Measurements from ENCODE around the gene ZSCAN12. TPM values are rescaled to one million over a fixed set of nuclear protein-coding genes. Genes with fewer than 3 reads are reported as not detected.

The ZSCAN12 gene
- polyA plus RNA-seq, 1 donor from 2014 or later, result 20.3 TPM

DNA sequence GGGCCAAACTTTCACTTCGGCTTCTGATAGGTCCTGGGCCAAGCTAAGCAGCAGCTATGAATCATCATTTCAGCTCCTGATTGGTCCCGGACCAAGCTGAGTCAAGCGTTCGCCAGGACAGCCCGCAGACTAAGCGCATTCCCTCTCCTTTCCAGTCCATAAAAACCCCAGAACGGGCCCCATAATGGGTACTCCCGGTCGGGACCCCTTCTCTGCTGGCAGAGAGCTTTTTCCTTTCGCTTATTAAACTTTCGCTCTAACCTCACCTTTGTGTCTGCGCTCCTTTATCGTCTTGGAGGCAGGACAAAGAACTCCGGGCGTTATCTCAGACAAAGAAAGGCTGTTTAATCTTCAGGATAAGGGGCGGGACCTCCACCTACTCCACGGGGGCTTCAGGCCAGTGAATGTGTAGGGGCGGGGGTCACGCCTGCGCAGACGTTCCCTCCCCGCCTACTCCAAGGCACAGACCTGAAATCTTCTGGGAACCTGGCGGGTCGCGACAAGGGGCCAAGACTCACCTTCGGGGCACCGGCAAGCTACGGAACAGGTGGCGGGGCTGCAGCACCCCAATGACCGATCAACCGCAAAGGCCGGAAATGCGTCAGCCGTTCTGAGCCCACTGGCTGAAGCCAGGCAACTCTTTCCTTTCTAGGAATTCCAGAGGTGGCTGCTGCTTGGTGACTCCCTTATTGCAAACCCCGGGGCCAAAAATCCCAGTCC lies 63.8 kb downstream of the ZSCAN12 start, which contains the start of gene ZSCAN31:
TSS of gene ZSCAN31 (minus strand) at position 585 of the 720 bp plus-strand sequence. CDS start 6,465 bp downstream, outside the sequence.
- peak within 1 kb of the TSS; percentile 97 for H3K9ac ChIP-seq (ENCODE audit: low read length)
- no peaks in the 10 kb centered on the region for H3K9me2 ChIP-seq (ENCODE audit: insufficient read depth, low read length)
- no peak within 1 kb of the TSS for H2AFZ ChIP-seq (ENCODE audit: low read depth, low read length)
- H3K9me3 ChIP-seq (ENCODE audit: low read length), result no peaks in the 10 kb centered on the region
- TF ChIP-seq TAF1 (IDR thresholded peaks at IDR 0.05; ENCODE audit: low read depth) (peak; percentile 97), MXI1 (conservative IDR thresholded peaks at IDR 0.05; ENCODE audit: poor library complexity, severe bottlenecking) (peak; percentile 64), POLR2AphosphoS5 (IDR thresholded peaks at IDR 0.05) (peak; percentile 97), EZH2 (IDR thresholded peaks at IDR 0.05; ENCODE audit: borderline replicate concordance, insufficient read depth, low read length, poor library complexity, severe bottlenecking) (no peak), SMC3 (conservative IDR thresholded peaks at IDR 0.05; ENCODE audit: poor library complexity) (peak; percentile 21), EP300 (conservative IDR thresholded peaks at IDR 0.05; ENCODE audit: poor library complexity, severe bottlenecking) (peak; percentile 73), RAD21 (conservative IDR thresholded peaks at IDR 0.05) (peak; percentile 26)
- TF ChIP-seq, protein P1, sequence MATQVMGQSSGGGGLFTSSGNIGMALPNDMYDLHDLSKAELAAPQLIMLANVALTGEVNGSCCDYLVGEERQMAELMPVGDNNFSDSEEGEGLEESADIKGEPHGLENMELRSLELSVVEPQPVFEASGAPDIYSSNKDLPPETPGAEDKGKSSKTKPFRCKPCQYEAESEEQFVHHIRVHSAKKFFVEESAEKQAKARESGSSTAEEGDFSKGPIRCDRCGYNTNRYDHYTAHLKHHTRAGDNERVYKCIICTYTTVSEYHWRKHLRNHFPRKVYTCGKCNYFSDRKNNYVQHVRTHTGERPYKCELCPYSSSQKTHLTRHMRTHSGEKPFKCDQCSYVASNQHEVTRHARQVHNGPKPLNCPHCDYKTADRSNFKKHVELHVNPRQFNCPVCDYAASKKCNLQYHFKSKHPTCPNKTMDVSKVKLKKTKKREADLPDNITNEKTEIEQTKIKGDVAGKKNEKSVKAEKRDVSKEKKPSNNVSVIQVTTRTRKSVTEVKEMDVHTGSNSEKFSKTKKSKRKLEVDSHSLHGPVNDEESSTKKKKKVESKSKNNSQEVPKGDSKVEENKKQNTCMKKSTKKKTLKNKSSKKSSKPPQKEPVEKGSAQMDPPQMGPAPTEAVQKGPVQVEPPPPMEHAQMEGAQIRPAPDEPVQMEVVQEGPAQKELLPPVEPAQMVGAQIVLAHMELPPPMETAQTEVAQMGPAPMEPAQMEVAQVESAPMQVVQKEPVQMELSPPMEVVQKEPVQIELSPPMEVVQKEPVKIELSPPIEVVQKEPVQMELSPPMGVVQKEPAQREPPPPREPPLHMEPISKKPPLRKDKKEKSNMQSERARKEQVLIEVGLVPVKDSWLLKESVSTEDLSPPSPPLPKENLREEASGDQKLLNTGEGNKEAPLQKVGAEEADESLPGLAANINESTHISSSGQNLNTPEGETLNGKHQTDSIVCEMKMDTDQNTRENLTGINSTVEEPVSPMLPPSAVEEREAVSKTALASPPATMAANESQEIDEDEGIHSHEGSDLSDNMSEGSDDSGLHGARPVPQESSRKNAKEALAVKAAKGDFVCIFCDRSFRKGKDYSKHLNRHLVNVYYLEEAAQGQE (IDR thresholded peaks at IDR 0.05; ENCODE audit: borderline replicate concordance), result peak; percentile 90
- TF ChIP-seq, protein P2, sequence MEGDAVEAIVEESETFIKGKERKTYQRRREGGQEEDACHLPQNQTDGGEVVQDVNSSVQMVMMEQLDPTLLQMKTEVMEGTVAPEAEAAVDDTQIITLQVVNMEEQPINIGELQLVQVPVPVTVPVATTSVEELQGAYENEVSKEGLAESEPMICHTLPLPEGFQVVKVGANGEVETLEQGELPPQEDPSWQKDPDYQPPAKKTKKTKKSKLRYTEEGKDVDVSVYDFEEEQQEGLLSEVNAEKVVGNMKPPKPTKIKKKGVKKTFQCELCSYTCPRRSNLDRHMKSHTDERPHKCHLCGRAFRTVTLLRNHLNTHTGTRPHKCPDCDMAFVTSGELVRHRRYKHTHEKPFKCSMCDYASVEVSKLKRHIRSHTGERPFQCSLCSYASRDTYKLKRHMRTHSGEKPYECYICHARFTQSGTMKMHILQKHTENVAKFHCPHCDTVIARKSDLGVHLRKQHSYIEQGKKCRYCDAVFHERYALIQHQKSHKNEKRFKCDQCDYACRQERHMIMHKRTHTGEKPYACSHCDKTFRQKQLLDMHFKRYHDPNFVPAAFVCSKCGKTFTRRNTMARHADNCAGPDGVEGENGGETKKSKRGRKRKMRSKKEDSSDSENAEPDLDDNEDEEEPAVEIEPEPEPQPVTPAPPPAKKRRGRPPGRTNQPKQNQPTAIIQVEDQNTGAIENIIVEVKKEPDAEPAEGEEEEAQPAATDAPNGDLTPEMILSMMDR (IDR thresholded peaks at IDR 0.05; ENCODE audit: poor library complexity, severe bottlenecking), result no peak
- H3K27me3 ChIP-seq (ENCODE audit: insufficient read depth, low read depth, low read length), result no peaks in the 10 kb centered on the region
- H4K20me1 ChIP-seq (ENCODE audit: insufficient read depth), result no peaks in the 10 kb centered on the region
- H3F3A ChIP-seq (ENCODE audit: insufficient read depth, low read length, poor library complexity, severe bottlenecking), result peaks cover 15% of the 10 kb centered on the region
- peak within 1 kb of the TSS; percentile 69 for H3K4me3 ChIP-seq (ENCODE audit: low read length)
- no peaks in the 10 kb centered on the region for H3K36me3 ChIP-seq (ENCODE audit: insufficient read depth, low read length)
- H3K4me2 ChIP-seq (ENCODE audit: low read length), result peak within 1 kb of the TSS; percentile 99
- H3K79me2 ChIP-seq (replicated peaks; ENCODE audit: insufficient read depth, low read length), result peaks cover 13% of the 10 kb centered on the region
- H3K27ac ChIP-seq (ENCODE audit: low read length), result peak within 1 kb of the TSS; percentile 100

DNA sequence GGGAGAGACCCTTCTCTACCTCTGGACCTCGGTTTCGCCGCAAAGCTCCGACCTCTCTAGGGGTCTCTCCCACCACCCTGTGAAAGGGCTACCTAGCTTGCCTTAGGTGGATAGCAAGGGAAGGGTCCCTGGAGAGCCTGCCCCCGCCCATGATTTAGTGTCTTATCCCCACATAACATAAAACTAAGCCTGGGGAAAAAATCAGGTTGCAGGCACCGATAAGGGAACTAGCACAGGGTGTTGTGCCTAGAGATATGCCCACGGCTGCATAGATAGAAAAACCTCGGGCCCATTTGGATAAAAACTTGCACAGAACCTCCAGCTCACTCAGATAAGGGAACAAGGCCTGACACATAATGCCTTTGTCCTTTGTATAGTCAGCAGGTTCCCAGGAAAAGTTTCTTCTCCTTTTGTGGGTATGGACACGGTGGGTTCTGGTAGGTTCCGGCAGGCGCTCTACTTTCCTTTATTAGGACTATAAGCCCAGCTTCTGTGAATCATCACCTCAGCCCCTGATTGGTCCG lies 64.4 kb downstream of the ZSCAN12 start:
- Histone ChIP-seq H3K9ac (ENCODE audit: low read length) (peak overlapping the region; percentile 97), H2AFZ (ENCODE audit: low read depth, low read length) (no peak overlapping the region), H3K9me3 (ENCODE audit: low read length) (no peaks in the 10 kb centered on the region), H3K36me3 (ENCODE audit: insufficient read depth, low read length) (no peaks in the 10 kb centered on the region), H3K4me3 (ENCODE audit: low read length) (peak overlapping the region; percentile 69), H3K27ac (ENCODE audit: low read length) (peak overlapping the region; percentile 100), H3F3A (ENCODE audit: insufficient read depth, low read length, poor library complexity, severe bottlenecking) (peaks cover 15% of the 10 kb centered on the region), H4K20me1 (ENCODE audit: insufficient read depth) (no peaks in the 10 kb centered on the region), H3K27me3 (ENCODE audit: insufficient read depth, low read depth, low read length) (no peaks in the 10 kb centered on the region), H3K9me2 (ENCODE audit: insufficient read depth, low read length) (no peaks in the 10 kb centered on the region), H3K4me2 (ENCODE audit: low read length) (peak overlapping the region; percentile 49), H3K79me2 (replicated peaks; ENCODE audit: insufficient read depth, low read length) (peaks cover 13% of the 10 kb centered on the region)
- TF ChIP-seq, protein P1 (IDR thresholded peaks at IDR 0.05; ENCODE audit: borderline replicate concordance), result peak; percentile 65
- TF ChIP-seq EP300 (conservative IDR thresholded peaks at IDR 0.05; ENCODE audit: poor library complexity, severe bottlenecking) (peak; percentile 70), SMC3 (conservative IDR thresholded peaks at IDR 0.05; ENCODE audit: poor library complexity) (no peak)

All from neural cell (in vitro differentiated cells).